OCI-LY1 (cell line): ENCODE data around the gene WDFY4.

ENCODE experiments used
- CTCF ChIP-seq: fragments of 200-600 bp; sonication (generic), shearing (Covaris generic); IDR thresholded peaks from 2 replicates; pipeline ENCODE4 v1.5.1; 2017; ENCODE audit warnings: mild to moderate bottlenecking, antibody characterized with exemption, low read length, moderate library complexity, mixed read lengths
- EZH2 ChIP-seq: fragments of 200-600 bp; sonication (generic), shearing (Covaris generic); IDR thresholded peaks from 2 replicates; pipeline ENCODE4 v1.8.0; 2017; ENCODE audit warnings: borderline replicate concordance, mixed run types, mild to moderate bottlenecking, antibody characterized with exemption, low read length, moderate library complexity, mixed read lengths

GRCh38 chr10:48978318-48978717, 293.6 kb downstream of the WDFY4 start:
- TF ChIP-seq CTCF: no peak
- TF ChIP-seq EZH2: no peak
